DOHH2 (cell line): ENCODE measurements around the gene ANAPC13.

Experiments
- H3F3A ChIP-seq: fragments of 200-600 bp; sonication (generic), shearing (Covaris generic); 2 replicates; pipeline ENCODE4 v1.6.0; 2016; ENCODE audit warnings: antibody characterized with exemption, mild to moderate bottlenecking; ENCODE audit not compliant: control insufficient read depth, insufficient read depth
- H3K27ac ChIP-seq: fragments of 200-600 bp; sonication (generic); 2 replicates; pipeline ENCODE4 v1.5.1; 2014; ENCODE audit warnings: low read depth, mild to moderate bottlenecking, low read length, moderate library complexity
- H3K27me3 ChIP-seq: fragments of 200-600 bp; sonication (generic); 2 replicates; pipeline ENCODE4 v1.6.1; 2014; ENCODE audit warnings: mild to moderate bottlenecking, low read length, mixed read lengths; ENCODE audit not compliant: control insufficient read depth
- H3K36me3 ChIP-seq: fragments of 200-600 bp; sonication (generic); 2 replicates; pipeline ENCODE4 v1.6.1; 2014; ENCODE audit warnings: mild to moderate bottlenecking, low read length, moderate library complexity, mixed read lengths; ENCODE audit not compliant: control insufficient read depth
- H3K4me1 ChIP-seq: fragments of 200-600 bp; sonication (generic); 2 replicates; pipeline ENCODE4 v1.6.1; 2014; ENCODE audit warnings: mild to moderate bottlenecking, low read length, mixed read lengths; ENCODE audit not compliant: control insufficient read depth
- H3K4me2 ChIP-seq: fragments of 200-600 bp; sonication (generic); 2 replicates; pipeline ENCODE4 v1.6.0; 2014; ENCODE audit warnings: mild to moderate bottlenecking, low read length, moderate library complexity
- H3K4me3 ChIP-seq: fragments of 200-600 bp; sonication (generic); 2 replicates; pipeline ENCODE4 v1.5.1; 2014; ENCODE audit warnings: mild to moderate bottlenecking, low read length, mixed read lengths
- H3K79me2 ChIP-seq: fragments of 200-600 bp; sonication (generic); 2 replicates; pipeline ENCODE4 v1.6.1; 2014; ENCODE audit warnings: mild to moderate bottlenecking, low read length, mixed read lengths; ENCODE audit not compliant: control insufficient read depth
- H3K9me2 ChIP-seq: fragments of 200-600 bp; sonication (generic); replicated peaks from 2 replicates; pipeline ENCODE4 v1.6.1; 2014; ENCODE audit warnings: mild to moderate bottlenecking, low read length, mixed read lengths; ENCODE audit not compliant: control insufficient read depth
- H3K9me3 ChIP-seq: fragments of 200-600 bp; sonication (generic); 2 replicates; pipeline ENCODE4 v1.6.1; 2014; ENCODE audit warnings: antibody characterized with exemption, low read length, mixed read lengths; ENCODE audit not compliant: control insufficient read depth, insufficient read depth
- H4K20me1 ChIP-seq: fragments of 200-600 bp; sonication (generic); 2 replicates; pipeline ENCODE4 v1.6.0; 2014; ENCODE audit warnings: low read depth, mild to moderate bottlenecking, antibody characterized with exemption, low read length, moderate library complexity; ENCODE audit not compliant: control insufficient read depth, insufficient read depth
- EZH2phosphoT487 ChIP-seq: fragments of 200-600 bp; sonication (generic); IDR thresholded peaks from 2 replicates; pipeline ENCODE4 v1.6.1; 2017; ENCODE audit warnings: borderline replicate concordance, mild to moderate bottlenecking, antibody characterized with exemption, low read length, moderate library complexity, mixed read lengths
- TF ChIP-seq, protein P1 (sequence below): fragments of 200-600 bp; sonication (generic); IDR thresholded peaks from one replicate; pipeline ENCODE4 v1.5.1; 2014; ENCODE audit warnings: antibody characterized with exemption, mild to moderate bottlenecking, low read depth, low read length; ENCODE audit not compliant: poor library complexity, severe bottlenecking

The ANAPC13 gene

DNA sequence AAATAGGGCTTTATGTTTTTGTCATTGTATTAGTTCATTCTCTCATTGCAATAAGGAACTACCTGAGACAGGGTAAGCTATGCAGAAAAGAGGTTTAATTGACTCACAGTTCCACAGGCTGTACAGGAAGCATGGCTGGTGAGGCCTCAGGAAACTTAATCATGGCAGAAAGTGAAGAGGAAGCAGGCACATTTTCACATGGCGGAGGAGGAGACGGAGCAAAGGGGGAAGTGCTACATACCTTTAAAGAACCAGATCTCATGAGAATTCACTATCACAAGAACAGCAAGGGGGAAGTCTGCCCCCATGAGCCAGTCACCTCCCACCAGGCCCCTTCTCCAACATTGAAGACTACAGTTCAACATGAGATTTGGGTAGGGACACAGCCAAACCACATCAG lies 25.7 kb upstream of the ANAPC13 start:
- TF ChIP-seq EZH2phosphoT487, result no peak
- TF ChIP-seq, protein P1, sequence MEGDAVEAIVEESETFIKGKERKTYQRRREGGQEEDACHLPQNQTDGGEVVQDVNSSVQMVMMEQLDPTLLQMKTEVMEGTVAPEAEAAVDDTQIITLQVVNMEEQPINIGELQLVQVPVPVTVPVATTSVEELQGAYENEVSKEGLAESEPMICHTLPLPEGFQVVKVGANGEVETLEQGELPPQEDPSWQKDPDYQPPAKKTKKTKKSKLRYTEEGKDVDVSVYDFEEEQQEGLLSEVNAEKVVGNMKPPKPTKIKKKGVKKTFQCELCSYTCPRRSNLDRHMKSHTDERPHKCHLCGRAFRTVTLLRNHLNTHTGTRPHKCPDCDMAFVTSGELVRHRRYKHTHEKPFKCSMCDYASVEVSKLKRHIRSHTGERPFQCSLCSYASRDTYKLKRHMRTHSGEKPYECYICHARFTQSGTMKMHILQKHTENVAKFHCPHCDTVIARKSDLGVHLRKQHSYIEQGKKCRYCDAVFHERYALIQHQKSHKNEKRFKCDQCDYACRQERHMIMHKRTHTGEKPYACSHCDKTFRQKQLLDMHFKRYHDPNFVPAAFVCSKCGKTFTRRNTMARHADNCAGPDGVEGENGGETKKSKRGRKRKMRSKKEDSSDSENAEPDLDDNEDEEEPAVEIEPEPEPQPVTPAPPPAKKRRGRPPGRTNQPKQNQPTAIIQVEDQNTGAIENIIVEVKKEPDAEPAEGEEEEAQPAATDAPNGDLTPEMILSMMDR, result no peak
- Histone ChIP-seq H3K27ac (no peak overlapping the region), H3F3A (no peaks in the 10 kb centered on the region), H3K4me1 (no peaks in the 10 kb centered on the region), H3K79me2 (no peaks in the 10 kb centered on the region; the same call in none of the 2 replicates), H4K20me1 (no peaks in the 10 kb centered on the region), H3K9me3 (no peaks in the 10 kb centered on the region), H3K27me3 (no peaks in the 10 kb centered on the region), H3K36me3 (peaks cover 78% of the 10 kb centered on the region), H3K4me2 (no peak overlapping the region), H3K4me3 (no peak overlapping the region), H3K9me2 (no peaks in the 10 kb centered on the region)

DNA sequence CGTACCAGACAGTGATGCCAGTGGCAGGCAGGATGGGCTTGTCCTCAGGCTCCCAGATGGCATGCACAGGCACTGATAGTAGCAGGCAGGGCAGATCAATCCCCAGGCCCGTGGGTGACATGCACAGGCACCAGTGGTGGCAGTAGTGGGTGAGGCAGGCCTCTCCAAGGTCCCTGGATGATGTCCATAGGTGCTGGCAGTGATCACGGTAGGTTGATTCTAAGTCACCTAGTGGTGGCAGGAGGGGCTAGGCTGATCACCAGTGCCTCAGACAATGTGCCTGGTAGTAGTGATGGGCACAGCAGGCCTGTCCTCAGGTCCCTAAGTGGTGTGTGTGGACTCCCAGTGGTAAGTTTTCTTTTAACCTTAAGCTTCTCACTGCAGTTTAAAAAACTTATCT lies 19.7 kb upstream of the ANAPC13 start:
- H3K36me3 ChIP-seq, result peaks cover 94% of the 10 kb centered on the region
- no peak overlapping the region for H3K27ac ChIP-seq
- no peaks in the 10 kb centered on the region for H4K20me1 ChIP-seq
- no peak for TF ChIP-seq EZH2phosphoT487
- TF ChIP-seq, protein P1, result no peak
- no peaks in the 10 kb centered on the region for H3F3A ChIP-seq
- no peaks in the 10 kb centered on the region for H3K9me2 ChIP-seq
- H3K4me2 ChIP-seq, result no peak overlapping the region
- no peaks in the 10 kb centered on the region for H3K27me3 ChIP-seq
- H3K79me2 ChIP-seq, result peaks cover 59% of the 10 kb centered on the region
- no peaks in the 10 kb centered on the region for H3K4me1 ChIP-seq
- H3K4me3 ChIP-seq, result no peak overlapping the region
- peaks cover 10% of the 10 kb centered on the region; the same call in 1 of the 2 replicates for H3K9me3 ChIP-seq

DNA sequence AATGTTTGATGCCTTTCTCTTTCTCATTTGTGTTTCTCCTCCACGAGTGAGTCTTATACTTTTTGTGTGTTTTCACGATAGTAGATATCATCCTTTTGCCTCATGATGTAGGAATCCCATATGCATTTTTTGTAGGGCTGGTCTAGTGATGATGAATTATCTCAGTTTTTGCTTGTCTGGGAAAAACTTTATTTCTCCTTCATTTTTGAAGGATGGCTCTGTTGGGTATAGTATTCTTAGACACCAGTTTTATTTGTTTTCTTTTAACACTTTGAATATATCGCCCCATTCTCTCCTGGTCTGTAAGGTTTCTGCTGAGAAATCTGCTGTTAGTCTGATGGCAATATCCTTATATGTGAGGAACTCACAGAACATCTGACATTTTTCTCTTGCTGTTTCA lies 18.3 kb upstream of the ANAPC13 start:
- Histone ChIP-seq H3K79me2 (peaks cover 73% of the 10 kb centered on the region), H3K4me1 (no peaks in the 10 kb centered on the region), H3K36me3 (peaks cover 95% of the 10 kb centered on the region), H3K4me2 (no peak overlapping the region), H3K27ac (no peak overlapping the region), H3K27me3 (no peaks in the 10 kb centered on the region), H4K20me1 (no peaks in the 10 kb centered on the region), H3K9me3 (peaks cover 15% of the 10 kb centered on the region; the same call in 1 of the 2 replicates), H3K9me2 (no peaks in the 10 kb centered on the region), H3K4me3 (no peak overlapping the region), H3F3A (no peaks in the 10 kb centered on the region)
- TF ChIP-seq, protein P1, result no peak
- no peak for TF ChIP-seq EZH2phosphoT487
